GM21619 (cell line): ENCODE measurements around the gene ITPRIPL1.

ENCODE experiments used
- ATAC-seq: cut with Tn5 transposase; IDR thresholded peaks from one replicate; pipeline ENCODE4 v1.9.1; 2021; ENCODE audit not compliant: unreplicated experiment

Gene ITPRIPL1

DNA sequence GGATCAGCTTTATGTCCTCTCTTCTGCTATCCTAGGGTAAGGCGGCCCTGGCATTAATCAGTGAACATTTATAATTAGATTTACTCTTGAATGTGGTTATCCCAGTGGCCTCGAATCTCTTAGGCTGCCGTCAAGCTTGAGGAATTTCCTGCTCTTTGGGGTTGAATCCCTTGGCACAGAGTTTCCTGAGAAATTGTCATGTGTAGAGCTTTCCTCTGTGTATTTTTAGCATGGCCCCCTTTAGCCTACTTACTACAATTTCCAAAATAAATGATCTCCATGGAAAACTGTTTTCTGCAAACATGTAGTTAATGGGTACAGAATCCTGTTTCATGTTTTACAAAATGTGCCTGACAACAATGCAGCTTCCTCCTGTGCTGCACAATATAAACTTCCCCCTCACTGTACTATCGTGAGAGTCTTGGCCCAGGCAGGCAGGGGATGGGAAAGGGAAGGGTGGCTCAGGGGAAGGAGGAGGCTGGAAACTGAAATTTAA lies 28.5 kb downstream of the ITPRIPL1 start:
- ATAC-seq = no peak

DNA sequence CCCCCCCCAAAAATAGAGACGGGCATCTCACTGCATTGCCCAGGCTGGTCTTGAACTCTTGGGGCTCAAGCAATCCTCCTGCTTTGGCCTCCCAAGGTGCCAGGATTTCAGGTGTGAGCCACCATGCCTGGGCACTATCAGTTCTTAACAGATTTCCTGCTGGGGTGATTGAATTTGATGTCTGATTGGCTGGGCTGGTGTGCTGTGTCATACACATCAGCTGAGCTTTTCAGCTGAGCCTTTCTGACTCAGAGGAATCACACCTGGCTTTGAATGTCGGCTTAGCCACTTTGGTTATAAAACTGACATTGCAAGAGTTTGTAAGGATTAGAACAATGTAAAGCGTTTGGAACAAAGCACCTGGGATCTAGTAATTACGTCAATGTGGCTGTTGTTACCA lies 29.4 kb downstream of the ITPRIPL1 start:
- ATAC-seq = no peak

DNA sequence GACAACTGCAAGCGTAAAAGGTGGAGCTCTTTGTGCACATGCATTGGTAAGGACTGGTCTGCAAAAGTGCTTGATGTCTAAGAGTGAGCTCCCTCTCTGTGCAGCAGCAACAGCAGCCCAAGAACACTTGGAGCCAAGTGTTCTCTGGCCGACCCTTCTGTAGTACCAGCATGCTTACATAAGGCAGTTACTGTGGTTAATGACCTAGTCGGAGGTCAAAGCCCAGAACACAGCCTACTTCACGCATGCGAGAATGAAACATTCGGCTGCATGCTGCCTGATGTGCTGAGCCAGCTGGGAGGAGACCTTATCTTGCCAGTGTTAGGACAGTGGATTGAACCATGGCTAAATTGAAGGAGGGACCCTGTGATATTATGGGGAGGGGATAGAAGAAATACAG lies 31.8 kb downstream of the ITPRIPL1 start:
- no peak for ATAC-seq

DNA sequence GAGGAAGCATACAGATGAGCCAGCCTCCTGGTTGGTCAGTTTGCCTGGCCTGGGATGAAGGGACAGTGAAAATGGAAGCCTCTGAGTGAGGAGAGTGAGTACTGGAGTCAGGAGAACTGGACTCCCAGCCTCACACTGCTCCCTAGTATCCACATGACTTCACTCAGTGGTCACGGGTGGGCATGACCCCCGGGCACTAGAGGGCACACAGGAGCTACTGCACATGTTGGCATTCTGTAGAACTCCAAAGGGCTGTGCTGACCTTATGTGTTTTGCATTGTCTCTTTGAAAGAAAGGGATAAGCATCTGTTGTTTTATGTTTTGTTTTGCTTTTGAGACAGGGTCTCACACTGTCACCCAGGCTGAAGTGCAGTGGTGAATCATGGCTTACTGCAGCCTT lies 34.2 kb downstream of the ITPRIPL1 start:
- ATAC-seq = no peak

DNA sequence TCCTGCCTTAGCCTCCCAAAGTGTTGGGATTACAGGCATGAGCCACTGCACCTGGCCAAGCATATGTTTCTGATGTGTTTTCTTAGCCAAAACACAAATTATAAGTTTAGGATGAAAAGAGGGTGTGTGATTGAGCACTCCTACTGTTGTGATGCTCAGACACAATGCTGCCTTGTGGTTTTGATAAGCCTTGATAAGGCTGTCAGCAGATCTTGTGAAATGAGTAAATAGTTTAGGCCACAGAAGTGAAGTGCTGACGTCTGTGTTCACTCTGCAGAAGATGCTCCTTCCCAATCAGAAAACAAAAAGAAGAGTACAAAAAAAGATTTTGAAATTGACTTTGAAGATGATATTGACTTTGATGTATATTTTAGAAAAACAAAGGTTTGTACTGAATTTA lies 34.7 kb downstream of the ITPRIPL1 start:
- ATAC-seq = no peak

DNA sequence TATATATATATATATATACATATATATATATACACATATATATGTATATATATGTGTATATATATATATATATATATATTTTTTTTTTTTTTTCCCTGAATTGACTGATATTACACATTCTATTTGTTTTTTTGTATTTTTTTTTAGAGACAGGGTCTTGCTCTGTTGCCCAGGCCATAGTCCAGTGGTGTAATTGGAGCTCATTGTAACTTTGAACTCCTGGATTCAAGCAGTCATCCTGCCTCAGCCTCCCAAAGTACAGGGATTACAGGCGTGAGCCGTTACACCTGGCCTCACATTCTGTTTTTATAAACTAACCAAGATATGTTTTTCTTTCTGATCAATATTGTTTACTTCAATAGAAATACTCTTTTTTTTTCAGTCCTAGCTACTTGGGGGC lies 36.6 kb downstream of the ITPRIPL1 start:
- no peak for ATAC-seq

DNA sequence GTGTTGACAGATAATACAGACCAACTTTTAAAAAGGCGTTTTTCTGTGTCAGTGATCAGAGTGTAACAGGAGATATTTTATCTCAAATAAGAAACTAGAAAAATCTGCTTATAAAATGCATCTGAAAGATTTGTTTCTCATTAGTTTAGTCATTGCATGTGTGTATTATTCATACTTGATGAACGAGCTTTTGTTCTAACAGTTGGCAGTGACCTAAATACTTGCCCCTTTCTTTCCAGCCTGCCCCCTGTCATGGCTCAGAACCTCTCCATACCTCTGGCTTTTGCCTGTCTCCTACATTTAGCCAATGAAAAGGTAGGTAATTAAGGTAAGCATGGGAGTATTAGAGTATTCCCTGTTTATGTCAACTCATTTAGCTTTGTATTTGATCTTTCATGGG lies 44.1 kb downstream of the ITPRIPL1 start:
- ATAC-seq = no peak

DNA sequence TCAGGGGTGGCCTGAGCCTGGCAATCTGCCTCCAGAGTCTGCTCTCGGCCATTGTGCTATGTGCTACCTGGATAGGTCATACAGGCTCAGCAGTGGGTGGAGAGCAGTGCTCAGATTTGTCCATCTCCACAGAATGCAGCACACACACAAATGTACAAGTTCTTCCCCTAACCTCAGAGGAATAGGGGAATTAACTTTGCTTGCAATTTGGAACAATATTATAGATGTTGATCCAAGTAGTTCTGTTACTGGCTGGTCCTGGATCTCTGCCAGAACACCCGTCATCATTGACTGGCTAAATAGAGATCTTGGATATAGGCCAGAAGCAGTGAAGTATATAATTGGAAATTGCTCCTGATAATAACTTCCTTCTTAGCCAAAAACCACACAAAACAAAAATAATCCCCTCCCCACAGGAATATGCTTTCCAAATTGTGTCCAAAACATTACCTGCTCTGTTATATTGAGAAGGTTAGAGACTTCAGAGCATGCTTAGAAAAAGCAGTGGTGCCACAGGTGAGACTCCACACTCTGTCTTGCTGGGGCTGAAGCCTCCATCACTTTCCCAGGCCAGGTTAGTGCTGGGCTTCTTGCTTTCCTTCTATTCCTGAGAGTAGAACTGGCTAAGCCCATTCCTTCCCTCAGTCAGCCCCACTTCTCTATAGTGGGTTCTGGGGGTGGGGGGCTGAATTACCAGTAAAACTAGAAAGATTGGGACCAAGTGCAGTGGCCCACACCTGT lies 49.3 kb downstream of the ITPRIPL1 start:
- no peak for ATAC-seq
